NCI-H524 treated with DMSO at 0.1 percent for 48 hours (cell line): ENCODE results near the gene GPR15.
A peak's percentile ranks its signal among the peaks of the same experiment; 100 is the strongest.

Source experiments
- DNase-seq: peaks from one replicate; lab custom pipeline; 2025; lab: John Stamatoyannopoulos, UW

The GPR15 gene

GRCh38 chr3:98531622-98532274 lies at the start of gene GPR15:
Gene GPR15, plus strand, starts transcription at chr3:98531978. Its CDS starts 56 bp downstream, at chr3:98532034.
- DNase-seq: no peak

- no peak for DNase-seq
These were observed 48.9 kb upstream of the GPR15 start for GRCh38 chr3:98482717-98483482.

GRCh38 chr3:98483626-98484025 lies 48.2 kb upstream of the GPR15 start:
- no peak for DNase-seq

GRCh38 chr3:98497381-98497780 lies 34.4 kb upstream of the GPR15 start, which contains the start of gene OR5K2:
Gene OR5K2, plus strand, starts transcription at chr3:98497681. Its CDS starts 0 bp downstream, at chr3:98497681.
- no peak for DNase-seq

GRCh38 chr3:98500019-98500418 lies 31.8 kb upstream of the GPR15 start:
- DNase-seq: no peak

- DNase-seq: no peak
These were observed 30.5 kb upstream of the GPR15 start for GRCh38 chr3:98501270-98501669.

- no peak for DNase-seq
These were observed 29.8 kb upstream of the GPR15 start for GRCh38 chr3:98501863-98502576.

- DNase-seq: no peak
These were observed 27.2 kb upstream of the GPR15 start for GRCh38 chr3:98504539-98504938.

- no peak for DNase-seq
These were observed 23.2 kb upstream of the GPR15 start for GRCh38 chr3:98508582-98508981.

- no peak for DNase-seq
These were observed 19.2 kb upstream of the GPR15 start for GRCh38 chr3:98512576-98512975.

GRCh38 chr3:98513091-98513511 lies 18.7 kb upstream of the GPR15 start:
- no peak for DNase-seq

GRCh38 chr3:98513736-98514135 lies 18.0 kb upstream of the GPR15 start:
- DNase-seq: no peak

- no peak for DNase-seq
These were observed 16.8 kb upstream of the GPR15 start for GRCh38 chr3:98514948-98515347.

- no peak for DNase-seq
These were observed 13.0 kb upstream of the GPR15 start for GRCh38 chr3:98518816-98519215.

GRCh38 chr3:98519351-98519750 lies 12.4 kb upstream of the GPR15 start:
- DNase-seq: no peak

- peak; percentile 37 for DNase-seq
These were observed 9.8 kb upstream of the GPR15 start for GRCh38 chr3:98521897-98522543.

- DNase-seq: peak; percentile 91
These were observed 9.1 kb upstream of the GPR15 start, which contains the start of gene CLDND1 for GRCh38 chr3:98522544-98523281. Gene CLDND1, minus strand, starts transcription at chr3:98522902. Its CDS starts 1,478 bp downstream, at chr3:98521424.

- DNase-seq: no peak
These were observed 6.3 kb upstream of the GPR15 start for GRCh38 chr3:98525494-98525893.

GRCh38 chr3:98528474-98529346 lies 3.1 kb upstream of the GPR15 start:
- DNase-seq: no peak

- DNase-seq: no peak
These were observed 1.8 kb upstream of the GPR15 start for GRCh38 chr3:98529856-98530459.
